Testis (tissue), 2 donors: ENCODE data around the gene PEAK3.

Experiments used
- POLR2A ChIP-seq: fragments of 450-650 bp; IDR thresholded peaks from one replicate; pipeline ENCODE4 v1.6.1; 2017; ENCODE audit warnings: antibody characterized with exemption, mild to moderate bottlenecking, moderate library complexity
- TF ChIP-seq, protein P1 (sequence below), 3 experiments: fragments of 450-650 bp in 2 of 3; fragments of 200-600 bp in 1 of 3; sonication (generic) in 1 of 3; IDR thresholded peaks; one replicate each; pipeline ENCODE4 v1.5.1; 2016 to 2019; ENCODE audit warnings: antibody characterized with exemption in 3 of 3, mild to moderate bottlenecking in 2 of 3, moderate library complexity in 1 of 3

DNA sequence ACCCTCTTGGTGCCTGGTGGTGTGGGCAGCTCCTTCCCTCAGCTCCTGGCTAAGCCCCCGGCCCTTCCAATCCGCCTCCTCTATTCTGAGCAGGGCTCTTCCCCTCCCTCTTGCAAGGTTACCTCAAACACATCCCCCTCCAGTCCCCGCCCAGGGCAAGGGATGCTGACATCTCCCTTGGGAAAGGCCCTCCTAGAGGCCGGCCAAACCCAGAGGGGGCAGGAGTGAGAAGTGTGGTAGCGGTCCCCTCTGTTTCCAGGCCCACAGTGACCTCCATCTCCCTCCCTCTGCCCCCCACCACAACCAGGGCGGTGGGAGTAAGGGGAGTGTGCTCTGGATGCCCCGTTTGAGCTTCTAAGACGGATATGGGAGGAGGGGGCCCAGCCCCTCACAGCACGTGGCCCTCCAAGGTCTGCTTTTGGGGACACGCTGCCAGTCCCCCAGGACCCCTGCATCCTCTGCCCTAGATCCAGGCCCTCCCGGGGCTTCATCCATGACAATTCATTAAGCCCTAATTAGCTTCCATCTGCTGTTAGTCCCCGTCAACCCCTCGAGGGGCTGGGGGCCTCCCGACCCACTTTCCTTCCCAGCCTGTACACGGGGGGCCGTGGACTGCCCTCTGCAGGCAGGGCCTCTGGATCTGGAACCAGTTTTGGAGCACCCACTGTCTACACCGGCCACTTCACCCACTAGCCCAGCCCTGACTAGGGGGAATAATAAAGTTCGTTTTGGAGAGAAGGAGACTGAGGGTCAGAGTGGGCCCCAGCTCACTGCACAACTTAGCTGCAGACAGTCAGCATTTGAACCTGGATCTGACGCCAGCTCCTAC, 23.7 kb upstream of the PEAK3 start:
- TF ChIP-seq, protein P1, sequence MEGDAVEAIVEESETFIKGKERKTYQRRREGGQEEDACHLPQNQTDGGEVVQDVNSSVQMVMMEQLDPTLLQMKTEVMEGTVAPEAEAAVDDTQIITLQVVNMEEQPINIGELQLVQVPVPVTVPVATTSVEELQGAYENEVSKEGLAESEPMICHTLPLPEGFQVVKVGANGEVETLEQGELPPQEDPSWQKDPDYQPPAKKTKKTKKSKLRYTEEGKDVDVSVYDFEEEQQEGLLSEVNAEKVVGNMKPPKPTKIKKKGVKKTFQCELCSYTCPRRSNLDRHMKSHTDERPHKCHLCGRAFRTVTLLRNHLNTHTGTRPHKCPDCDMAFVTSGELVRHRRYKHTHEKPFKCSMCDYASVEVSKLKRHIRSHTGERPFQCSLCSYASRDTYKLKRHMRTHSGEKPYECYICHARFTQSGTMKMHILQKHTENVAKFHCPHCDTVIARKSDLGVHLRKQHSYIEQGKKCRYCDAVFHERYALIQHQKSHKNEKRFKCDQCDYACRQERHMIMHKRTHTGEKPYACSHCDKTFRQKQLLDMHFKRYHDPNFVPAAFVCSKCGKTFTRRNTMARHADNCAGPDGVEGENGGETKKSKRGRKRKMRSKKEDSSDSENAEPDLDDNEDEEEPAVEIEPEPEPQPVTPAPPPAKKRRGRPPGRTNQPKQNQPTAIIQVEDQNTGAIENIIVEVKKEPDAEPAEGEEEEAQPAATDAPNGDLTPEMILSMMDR (IDR thresholded peaks at IDR 0.05), result no peak
- TF ChIP-seq POLR2A, result no peak
